Hematopoietic multipotent progenitor cell treated with erythropoietin and hydrocortisone succinate and interleukin-3 and kit ligand, for 8 days (in vitro differentiated cells): ENCODE measurements around the gene PUM1.
A peak's percentile ranks its signal among the peaks of the same experiment; 100 is the strongest.
"Not testable (repeated sequence)": the region's sequence is repeated elsewhere in the genome, so short reads cannot be mapped to it uniquely, and the experiment has no call there.

Experiments used
- DNase-seq: peaks from one replicate; pipeline ENCODE4 v3.0.0-alpha.2; 2015

Gene PUM1, protein sequence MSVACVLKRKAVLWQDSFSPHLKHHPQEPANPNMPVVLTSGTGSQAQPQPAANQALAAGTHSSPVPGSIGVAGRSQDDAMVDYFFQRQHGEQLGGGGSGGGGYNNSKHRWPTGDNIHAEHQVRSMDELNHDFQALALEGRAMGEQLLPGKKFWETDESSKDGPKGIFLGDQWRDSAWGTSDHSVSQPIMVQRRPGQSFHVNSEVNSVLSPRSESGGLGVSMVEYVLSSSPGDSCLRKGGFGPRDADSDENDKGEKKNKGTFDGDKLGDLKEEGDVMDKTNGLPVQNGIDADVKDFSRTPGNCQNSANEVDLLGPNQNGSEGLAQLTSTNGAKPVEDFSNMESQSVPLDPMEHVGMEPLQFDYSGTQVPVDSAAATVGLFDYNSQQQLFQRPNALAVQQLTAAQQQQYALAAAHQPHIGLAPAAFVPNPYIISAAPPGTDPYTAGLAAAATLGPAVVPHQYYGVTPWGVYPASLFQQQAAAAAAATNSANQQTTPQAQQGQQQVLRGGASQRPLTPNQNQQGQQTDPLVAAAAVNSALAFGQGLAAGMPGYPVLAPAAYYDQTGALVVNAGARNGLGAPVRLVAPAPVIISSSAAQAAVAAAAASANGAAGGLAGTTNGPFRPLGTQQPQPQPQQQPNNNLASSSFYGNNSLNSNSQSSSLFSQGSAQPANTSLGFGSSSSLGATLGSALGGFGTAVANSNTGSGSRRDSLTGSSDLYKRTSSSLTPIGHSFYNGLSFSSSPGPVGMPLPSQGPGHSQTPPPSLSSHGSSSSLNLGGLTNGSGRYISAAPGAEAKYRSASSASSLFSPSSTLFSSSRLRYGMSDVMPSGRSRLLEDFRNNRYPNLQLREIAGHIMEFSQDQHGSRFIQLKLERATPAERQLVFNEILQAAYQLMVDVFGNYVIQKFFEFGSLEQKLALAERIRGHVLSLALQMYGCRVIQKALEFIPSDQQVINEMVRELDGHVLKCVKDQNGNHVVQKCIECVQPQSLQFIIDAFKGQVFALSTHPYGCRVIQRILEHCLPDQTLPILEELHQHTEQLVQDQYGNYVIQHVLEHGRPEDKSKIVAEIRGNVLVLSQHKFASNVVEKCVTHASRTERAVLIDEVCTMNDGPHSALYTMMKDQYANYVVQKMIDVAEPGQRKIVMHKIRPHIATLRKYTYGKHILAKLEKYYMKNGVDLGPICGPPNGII

DNA sequence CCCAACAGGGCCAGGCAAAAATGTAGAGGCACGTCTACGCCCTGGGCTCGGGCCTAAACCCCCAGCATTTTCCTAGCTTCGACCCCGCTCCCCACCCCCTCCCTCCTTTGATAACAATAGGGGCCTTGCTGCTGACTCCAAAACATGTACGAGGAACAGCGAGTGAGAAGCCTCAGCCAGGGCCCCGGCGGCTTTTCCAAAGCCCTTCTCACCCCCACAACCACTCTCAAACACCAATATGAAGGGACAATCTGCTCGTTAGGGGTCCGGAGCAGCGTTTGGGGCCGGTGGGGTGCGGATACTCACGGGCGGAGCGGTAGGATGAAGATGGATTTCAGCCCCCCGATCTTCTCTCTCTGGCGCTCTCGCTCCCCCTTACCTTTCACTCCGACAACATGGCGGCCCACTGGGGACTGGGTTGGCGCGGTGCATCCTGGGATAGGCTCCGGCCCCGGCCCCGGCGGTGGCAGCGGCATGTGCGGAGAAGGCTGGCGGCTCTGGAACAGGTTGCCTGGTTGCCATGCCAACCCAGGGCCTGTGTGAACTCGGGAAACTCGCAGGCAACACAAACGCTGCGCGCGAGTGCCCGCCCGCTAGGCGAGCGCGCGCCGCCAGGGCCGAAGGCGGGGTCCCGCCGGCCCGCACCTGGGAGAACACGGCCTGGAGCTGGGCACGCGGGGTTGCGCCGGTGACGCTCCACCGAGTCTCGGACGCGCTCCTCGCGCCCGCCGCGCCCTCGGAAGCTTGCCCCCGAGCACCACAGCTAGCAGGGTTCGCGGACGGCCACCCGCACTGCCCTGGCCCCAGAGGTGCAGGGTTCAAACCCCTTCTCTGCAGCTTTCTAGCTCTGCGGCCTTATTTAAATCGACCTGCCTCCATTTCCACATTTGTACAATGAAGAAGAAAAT, at the start of gene PUM1:
Gene PUM1, minus strand, starts transcription at position 408 of the 908 bp plus-strand sequence. CDS start 6,151 bp downstream, outside the sequence.
- DNase-seq: peak; percentile 98

DNA sequence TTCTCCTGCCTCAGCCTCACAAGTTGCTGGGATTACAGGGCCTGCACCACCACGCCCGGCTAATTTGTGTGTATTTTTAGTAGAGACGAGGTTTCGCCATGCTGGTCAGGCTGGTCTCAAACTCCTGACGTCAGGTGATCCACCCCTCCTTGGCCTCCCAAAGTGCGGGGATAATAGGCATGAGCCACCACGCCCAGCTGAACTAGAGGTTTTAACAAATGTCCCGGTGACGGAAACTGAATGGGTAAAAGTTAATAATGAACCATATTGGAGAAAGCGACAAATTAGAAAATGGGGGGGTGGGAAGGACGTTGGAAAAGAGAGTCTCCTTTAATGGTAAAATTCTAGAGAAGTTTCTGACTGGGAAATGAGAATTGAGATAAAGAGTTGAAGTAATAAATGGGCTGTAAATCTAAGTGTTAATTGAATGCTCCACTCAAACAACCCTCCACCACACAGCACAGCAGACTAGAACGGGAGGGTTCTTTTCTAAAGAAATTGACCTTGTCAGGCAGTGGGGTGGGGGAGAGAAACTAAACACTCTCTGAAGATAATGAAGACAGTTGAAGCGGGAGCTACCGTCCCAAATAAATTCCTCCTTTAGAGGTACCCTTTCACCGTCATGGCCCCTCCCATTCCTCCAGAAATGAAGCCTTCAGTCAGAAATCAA, 46.9 kb upstream of the PUM1 start:
- DNase-seq: no peak

DNA sequence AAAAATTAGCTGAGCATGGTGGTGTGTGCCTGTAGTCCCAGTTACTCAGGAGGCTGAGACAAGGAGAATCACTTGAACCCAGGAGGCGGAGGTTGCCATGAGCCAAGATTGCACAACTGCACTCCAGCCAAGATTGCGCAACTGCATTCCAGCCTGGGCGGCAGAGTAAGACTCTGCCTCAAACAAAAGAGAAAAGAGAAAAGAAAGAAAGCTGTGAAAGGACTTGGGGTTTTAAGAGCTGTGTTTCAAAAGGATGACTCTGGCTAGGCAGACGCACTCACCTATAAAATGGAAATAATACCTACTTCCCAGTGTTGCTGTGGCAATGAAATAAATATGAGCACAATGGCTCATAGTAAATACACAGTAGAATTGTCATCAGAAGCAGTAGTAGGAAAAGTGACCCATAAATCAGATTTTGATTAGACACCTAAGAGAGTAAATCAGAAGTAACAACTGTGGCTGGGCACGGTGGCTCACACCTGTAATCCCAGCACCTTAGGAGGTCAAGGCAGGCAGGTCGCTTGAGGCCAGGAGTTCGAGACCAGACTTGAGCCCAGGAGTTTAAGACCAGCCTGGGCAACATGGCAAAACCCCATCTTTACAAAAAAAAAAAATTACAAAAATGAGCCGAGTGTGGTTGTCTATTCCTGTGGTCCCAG, 45.9 kb upstream of the PUM1 start:
- DNase-seq: no peak

DNA sequence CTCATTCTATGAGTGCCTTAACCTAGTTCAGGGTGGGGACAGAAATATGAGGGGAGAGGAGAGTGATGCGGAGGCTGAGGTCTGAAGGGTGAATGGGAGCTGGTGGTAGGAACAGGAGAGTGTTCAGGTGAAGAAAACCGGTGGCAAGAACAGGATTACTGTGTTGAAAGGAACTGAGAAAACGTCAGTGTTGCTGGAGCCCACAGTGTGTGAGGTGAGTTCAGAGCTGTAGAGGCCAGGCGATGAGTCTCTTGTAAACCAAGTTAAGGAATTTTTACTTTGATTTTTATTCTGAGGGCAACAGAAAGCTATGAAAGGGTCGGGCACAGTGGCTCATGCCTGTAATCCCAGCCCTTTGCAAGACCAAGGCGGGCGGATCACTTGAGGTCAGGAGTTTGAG, 45.3 kb upstream of the PUM1 start:
- no peak for DNase-seq

DNA sequence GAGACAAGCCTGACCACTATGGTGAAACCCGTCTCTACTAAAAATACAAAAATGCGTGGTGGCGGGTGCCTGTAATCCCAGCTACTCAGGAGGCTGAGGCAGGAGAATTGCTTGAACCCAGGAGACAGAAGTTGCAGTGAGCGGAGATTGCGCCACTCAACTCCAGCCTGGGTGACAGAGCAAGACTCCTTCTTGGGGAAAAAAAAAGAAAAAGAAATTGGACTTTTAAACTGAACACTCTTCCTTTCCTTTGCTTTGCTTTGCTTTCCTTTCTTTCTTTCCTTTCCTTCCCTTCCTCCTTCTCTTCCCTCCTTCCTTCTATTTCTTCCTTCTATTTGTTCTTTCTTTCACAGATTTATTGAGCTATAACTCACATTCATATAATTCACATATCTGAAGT, 43.3 kb upstream of the PUM1 start:
- no peak for DNase-seq

DNA sequence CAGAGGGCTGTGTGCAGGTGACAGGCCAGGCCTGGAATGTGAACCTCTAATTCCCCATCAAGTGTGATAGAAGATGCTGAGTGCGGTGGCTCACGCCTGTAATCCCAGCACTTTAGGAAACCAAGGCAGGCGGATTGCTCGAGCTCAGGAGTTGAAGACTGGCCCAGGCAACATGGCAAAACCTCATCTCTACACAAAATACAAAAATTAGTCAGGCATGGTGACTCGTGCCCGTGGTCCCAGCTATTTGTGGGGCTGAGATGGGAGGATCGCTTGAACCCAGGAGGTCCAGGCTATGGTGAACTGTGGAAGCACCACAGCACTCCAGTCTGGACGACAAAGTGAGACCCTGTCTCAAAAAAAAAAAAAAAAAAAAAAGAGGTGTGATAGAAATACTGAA, 40.1 kb upstream of the PUM1 start:
- DNase-seq: no peak

DNA sequence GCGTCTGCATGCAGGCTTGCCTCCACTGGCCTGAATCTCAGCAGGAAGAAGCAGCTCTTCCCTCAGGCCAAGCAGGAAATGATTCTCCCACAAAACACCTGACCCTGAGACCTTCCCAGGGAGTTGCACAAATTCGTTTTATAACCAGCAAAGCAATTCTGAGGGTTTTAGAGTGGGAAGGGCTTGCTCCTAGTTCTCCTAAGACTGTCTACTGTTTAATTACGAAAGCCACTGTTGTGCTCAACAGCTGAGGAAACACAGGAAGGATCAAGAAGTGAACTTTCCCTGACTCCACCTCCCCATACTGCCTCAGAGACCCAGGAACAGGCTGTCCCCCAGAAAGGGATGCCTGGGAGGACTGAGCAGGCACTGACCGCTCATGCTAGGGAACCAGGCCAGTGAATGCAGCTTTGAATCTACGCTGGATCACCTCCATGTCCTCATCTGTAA, 37.0 kb upstream of the PUM1 start:
- no peak for DNase-seq

DNA sequence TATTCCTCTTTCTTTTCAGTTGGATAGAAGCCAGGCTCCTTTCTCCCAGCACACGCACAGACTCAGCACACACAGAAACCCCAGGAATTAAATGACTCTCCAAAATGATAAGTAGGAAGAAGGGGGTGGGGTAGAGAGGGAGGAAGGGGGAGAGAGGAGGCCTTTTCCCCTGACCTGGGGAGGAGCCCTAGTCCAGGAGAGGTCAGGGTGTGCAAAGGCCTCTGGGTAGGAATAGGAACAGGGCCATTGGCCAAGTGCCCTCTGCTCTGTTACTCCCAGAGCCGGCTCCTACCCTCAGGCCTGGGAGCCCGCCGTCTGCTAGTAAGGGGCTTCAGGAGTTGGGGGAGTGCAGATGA, 35.6 kb upstream of the PUM1 start:
- no peak for DNase-seq

DNA sequence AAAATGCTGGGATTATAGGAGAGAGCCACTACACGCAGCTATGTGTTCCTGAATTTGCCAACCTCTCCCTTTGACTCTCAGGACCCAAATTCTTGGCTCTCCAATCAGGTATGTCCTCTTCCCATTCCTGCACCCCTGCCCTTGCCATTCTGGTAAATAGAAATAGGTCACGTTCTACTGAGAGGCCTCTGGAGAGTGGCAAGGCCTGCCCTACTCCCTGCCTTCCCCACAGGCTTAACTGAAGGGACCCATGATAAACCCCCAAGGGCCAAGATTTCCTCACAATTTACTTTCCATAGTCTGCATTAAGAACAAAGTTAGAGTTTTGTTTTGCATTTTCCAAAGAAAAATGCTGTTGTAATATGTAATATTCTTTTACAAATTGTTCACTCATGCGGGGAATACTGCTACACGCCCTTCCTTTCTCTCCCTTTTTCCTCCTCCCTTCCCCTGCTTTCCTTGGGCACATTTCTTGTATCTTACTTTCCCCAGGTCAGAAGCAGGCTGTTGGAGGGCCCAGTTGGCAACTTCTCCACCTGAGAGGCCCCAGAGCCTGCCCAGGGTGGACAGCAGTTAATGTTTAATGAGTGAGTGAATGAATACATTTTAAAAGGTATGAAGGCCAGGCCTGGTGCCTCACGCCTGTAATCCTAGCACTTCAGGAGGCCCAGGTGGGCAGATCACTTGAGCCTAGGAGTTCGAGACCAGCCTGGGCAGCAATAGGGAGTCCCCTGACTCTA, 33.9 kb upstream of the PUM1 start:
- DNase-seq: no peak

DNA sequence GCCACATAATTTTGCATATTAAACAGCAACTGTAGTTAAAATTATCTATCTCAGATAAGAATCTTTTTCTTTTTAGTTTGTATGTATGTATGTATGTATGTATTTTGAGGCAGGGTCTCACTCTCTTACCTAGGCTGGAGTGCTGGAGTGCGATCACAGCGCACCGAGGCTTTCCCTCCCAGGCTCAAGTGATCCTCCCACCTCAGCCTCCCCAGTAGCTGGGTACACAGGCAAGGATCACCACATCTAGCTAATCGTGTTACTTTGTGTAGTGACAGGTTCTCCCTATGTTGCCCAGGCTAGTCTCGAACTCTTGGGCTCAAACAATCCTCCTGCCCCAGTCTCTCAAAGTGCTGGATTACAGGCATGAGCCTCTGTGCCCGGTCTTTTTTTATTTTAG, 30.5 kb upstream of the PUM1 start:
- no peak for DNase-seq

DNA sequence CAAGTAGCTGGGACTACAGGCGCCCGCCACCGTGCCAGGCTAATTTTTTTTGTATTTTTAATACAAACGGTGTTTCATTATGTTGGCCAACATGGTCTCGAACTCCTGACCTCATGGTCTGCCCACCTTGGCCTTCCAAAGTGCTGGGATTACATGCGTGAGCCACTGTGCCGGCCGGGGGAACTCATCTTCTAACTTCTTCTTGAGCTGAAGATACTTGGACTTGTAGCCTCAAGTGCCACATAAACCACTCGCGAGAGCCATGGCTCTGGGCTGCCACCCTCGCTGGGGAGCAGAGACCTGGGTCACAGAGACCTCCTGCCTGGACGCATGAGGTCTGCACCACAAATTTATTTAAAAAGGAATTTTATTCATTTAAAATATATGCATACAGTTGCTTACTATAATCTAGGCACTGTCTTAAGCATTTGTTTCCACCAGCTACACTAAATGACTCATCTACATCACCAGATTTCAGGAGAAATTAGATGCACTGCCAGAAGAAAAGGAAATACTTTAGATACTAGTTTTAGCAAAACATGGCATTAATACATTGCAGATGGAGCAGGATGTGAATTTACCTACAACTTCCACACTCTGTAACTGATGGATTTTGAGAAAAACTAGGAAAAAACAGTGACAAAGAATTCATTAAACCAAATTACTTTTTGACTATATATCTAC, 29.9 kb upstream of the PUM1 start:
- no peak for DNase-seq

DNA sequence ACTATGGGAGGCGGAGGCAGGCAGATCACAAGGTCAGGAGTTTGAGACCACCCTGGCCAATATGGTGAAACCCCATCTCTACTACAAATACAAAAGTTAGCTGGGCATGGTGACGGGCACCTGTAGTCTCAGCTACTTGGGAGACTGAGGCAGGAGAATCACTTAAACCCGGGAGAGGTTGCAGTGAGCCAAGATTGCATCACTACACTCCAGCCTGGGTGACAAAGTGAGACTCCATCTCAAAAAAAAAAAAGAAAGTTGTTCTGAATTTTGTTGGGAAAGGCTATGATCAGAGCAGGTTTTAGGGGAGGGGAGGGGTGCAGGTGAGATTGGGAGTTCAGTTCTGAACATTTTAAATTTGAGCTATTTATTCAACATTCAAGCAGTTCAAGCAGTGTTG, 22.6 kb upstream of the PUM1 start:
- not testable (repeated sequence) for DNase-seq

DNA sequence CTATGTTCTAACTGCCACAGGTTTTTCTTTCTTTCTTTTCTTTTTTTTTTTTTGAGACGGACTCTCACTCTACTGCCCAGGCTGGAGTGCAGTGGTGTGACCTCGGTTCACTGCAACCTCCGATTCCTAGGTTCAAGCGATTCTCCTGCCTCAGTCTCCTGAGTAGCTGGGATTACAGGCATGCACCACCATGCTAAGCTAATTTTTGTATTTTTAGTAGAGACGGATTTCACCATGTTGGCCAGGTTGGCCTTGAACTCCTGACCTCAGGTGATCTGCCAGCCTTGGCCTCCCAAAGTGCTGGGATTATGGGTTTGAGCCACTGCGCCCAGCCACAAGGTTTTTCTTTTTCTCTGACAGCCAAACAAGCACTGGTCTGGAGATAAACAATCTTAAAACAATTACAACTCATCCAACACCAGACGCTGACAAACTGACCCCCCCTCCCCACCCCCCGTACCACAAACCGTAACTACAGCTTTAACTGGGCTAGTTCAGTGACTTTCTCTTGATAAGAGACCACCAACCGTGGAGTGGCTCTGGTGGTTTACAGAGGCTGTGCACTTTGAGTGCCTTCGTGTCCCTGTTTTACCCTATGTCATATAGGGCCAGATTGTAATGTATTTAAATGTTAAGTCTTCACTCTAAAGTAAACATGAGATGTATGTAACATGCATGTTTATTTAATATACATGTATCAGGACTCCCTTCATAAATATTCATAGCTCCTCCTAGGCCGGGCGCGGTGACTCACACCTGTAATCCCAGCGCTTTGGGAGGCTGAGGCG, 19.5 kb upstream of the PUM1 start:
- peak; percentile 78 for DNase-seq

DNA sequence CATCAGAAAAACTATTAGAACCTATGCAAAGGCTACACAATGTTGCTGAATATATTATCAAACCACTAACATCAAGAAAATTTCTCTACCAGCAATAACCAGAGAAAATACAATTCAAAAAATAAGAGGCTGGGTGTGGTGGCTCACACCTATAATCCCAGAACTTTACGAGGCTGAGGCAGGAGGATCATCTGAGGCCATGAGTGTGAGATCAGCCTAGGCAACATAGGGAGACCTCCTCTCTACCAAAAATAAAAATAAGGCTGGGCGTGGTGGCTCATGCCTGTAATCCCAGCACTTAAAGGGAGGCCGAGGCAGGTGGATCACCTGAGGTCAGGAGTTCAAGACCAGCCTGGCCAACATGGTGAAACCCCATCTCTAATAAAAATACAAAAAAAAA, 16.9 kb upstream of the PUM1 start:
- no peak for DNase-seq

DNA sequence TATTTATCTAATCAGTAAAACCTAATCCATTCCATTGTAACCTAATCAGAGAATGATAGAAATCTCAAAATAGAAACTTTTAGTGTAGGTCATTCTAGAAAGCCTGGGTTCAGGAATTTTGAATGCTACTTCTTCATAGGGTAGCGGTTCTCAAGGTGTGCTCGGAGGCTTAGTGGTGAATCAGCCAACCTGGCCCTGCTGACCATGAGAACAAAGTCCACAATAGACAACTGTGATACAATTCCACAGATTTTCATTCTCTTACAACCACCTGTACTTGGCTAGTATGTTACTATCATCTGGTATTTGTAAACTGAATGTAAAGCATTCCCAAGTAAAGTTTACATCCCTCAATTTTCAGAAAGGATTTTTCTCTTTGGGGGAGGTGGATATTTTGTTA, 7.5 kb upstream of the PUM1 start:
- DNase-seq: no peak

DNA sequence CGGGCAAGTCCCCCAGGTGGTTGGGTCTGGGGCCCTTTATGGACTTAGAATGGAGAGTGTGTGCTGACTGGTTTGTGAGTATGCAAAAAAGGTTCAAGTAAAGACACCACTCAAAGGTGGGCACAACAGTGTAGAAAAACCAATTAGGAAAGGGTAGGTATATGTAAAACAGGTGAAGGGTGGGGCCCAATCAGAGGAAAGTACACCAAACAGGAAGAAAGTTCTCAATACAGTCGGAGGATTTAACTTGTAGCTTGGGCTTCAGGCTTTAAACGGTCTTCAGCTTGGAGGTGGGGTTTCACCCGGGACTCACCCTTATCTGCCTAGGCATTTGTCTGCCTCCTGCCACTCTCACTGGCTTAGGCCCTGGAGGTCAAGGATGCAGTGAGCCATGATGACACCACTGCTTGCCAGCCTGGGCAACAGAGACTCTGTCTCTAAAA, 6.8 kb upstream of the PUM1 start:
- peak; percentile 87 for DNase-seq

DNA sequence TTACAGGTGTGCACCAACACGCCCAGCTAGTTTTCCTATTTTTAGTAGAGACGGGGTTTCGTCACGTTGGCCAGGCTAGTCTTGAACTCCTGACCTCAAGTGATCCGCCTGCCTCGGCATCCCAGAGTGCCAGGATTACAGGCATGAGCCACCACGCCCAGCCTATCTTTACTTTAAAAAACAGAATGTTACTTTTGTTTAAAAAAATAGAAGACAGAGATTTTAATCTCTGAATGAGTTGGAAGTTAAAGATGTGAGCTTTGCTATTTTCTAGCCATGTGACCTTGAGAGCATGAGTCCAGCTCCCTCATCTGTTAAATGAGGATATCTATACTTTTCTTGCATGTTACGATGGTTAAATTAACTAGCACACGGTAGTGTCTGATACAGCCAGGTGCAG, 3.9 kb upstream of the PUM1 start:
- DNase-seq: peak; percentile 27

DNA sequence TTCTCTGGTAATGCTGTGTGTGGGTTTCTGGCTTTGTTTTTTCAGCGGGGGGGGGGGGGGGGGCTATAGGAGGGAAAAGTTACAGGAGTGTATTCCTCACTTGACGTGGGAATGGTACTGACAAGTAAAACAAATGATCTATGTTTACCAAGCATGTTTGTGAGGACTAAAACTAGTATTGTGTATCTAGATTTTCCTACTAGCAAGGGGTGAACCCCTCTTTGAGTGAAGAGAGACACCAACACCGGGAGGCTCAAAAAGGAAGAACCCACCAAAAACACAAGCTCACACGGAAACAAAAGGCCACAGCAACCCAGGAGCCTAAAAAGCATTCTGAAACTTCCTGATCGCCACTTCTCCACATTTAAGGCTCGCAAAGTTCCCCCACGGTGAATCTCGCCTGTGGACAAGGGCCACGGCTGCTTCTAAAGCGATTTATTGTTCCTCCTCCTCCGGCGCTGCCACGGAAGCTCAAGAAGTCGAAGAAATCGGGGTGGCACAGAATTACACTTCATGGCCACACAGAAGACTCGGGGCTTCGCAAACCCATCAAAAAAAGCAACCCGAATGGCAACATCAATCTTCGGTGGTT, 703 bp downstream of the PUM1 start:
- DNase-seq: peak; percentile 54
